Psoas muscle (tissue), 8 donors: ENCODE results near the gene ACD. TPM values are rescaled to one million over a fixed set of nuclear protein-coding genes. Genes with fewer than 3 reads are reported as not detected.

Experiments
- ATAC-seq, 4 donors: fragments of 200-7000 bp; cut with Tn5 transposase; one replicate each; pipeline ENCODE4 v1.9.1; 2020; ENCODE audit warnings: moderate library complexity in 3 of 4, mild to moderate bottlenecking in 2 of 4
- DNase-seq, 2 donors: peaks; one replicate each; pipeline ENCODE4 v3.0.0-alpha.2; 2020
- H3K27ac ChIP-seq: fragments of 200-600 bp; one replicate; pipeline ENCODE4 v1.8.0; 2022
- H3K27me3 ChIP-seq, 3 donors: fragments of 200-600 bp in 1 of 3; one replicate each; pipeline versions ENCODE4 v1.6.1 to v1.8.0; 2013 to 2022; ENCODE audit warnings: low read length in 2 of 3, mild to moderate bottlenecking in 2 of 3, moderate library complexity in 1 of 3; ENCODE audit not compliant: insufficient read depth in 3 of 3
- H3K36me3 ChIP-seq, 2 donors: fragments of 200-600 bp in 1 of 2; one replicate each; pipeline versions ENCODE4 v1.6.1 to v1.8.0; 2013 to 2022; ENCODE audit warnings: low read depth in 1 of 2, mild to moderate bottlenecking in 1 of 2, moderate library complexity in 1 of 2; ENCODE audit not compliant: insufficient read depth in 1 of 2
- H3K4me1 ChIP-seq: fragments of 200-600 bp; one replicate; pipeline ENCODE4 v1.8.0; 2022
- H3K4me3 ChIP-seq: fragments of 200-600 bp; one replicate; pipeline ENCODE4 v1.8.0; 2022; ENCODE audit warnings: mild to moderate bottlenecking
- H3K9me3 ChIP-seq: fragments of 200-600 bp; one replicate; pipeline ENCODE4 v1.8.0; 2022
- WGBS, 3 donors: extraction: QIAGEN DNeasy Blood & Tissue Kit; methylation state at CpG; one replicate each; pipeline versions ENCODE4 v1.1.6 to v1.1.7; 2013; 5-methylcytosine and 5-hydroxymethylcytosine counted together
- intact Hi-C, 2 donors: fragments of 100-400 bp; cut with DNase I; formaldehyde crosslinking; loops; one replicate each; pipeline versions ENCODE4 v1.11.0 to v1.14.2; 2022
- polyA plus RNA-seq, 3 donors: library from polyadenylated mRNA; stranded (reverse); fragments of 200-250 nt; gene quantifications; one replicate each; pipeline ENCODE4 v1.2.3, GENCODE V29; 2013
- total RNA-seq, 4 donors: library from RNA; stranded (reverse); fragmentation: NEBNext Ultra II Directional in 2 of 4; extraction: Animal tissue kit (Norgen Biotek cat#: 25700) in 2 of 4; gene quantifications; one replicate each; pipeline versions ENCODE4 v1.2.1 to v1.2.4, GENCODE V29; 2021 to 2023
- TF ChIP-seq, protein P1 (sequence below): fragments of 200-600 bp; IDR thresholded peaks from one replicate; pipeline ENCODE4 v1.8.0; 2022; ENCODE audit warnings: antibody characterized with exemption
- donor health status: healthy with polysubstance abuse.
- donor health status: DM: no; HTN: no; CAD: no; lungs with moderate emphysema.
- donor health status: Bipolar disorder and iron deficiency.
- donor health status: healthy.
- donor health status: DM: yes; HTN: yes; CAD: no.
- donor health status: DM: no; HTN: no; CAD: no.
- donor health status: DM: no; HTN: no; CAD: no.
- donor health status: DM: yes; HTN: yes; CAD: no.

Gene ACD
- total and polyA plus RNA-seq, 7 donors = 4.9 to 16.7 (median 8.9) TPM

DNA sequence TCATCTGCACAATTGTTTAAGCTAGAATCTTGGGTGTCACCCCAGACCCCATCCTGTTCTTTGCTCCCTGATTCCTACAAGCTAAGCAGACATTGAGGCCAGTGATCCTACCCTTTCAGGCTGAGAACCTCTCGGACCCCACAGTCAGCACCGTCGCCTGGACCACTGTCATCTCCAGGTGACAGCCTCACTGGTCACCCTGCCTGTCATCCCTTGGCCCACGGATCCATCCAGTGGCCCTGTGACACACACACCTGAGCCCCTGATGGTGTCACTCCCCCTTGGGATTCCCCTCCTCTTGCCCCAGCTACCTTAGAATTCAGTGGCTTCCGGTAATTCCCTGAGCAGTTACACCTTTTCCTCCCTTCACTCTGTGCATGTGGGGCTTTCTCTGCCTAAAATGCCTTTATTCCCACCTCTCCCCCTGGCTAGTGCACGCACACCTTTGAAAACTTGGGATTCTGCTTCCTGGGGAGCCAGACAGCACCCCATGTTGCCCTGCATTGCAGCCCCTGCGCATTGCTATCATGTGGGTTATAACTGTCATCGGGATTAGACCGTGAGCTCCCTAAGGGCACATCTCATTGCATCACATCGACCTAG, 9.5 kb upstream of the ACD start:
- ATAC-seq = no peak
- Histone ChIP-seq H3K36me3 (peaks cover 0 to 9% of the 10 kb centered on the region in 2 donors), H3K4me1 (peaks cover 29% of the 10 kb centered on the region), H3K9me3 (no peaks in the 10 kb centered on the region), H3K27me3 (no peaks in the 10 kb centered on the region), H3K27ac (no peak overlapping the region), H3K4me3 (no peak overlapping the region)
- no peak for DNase-seq
- TF ChIP-seq, protein P1, sequence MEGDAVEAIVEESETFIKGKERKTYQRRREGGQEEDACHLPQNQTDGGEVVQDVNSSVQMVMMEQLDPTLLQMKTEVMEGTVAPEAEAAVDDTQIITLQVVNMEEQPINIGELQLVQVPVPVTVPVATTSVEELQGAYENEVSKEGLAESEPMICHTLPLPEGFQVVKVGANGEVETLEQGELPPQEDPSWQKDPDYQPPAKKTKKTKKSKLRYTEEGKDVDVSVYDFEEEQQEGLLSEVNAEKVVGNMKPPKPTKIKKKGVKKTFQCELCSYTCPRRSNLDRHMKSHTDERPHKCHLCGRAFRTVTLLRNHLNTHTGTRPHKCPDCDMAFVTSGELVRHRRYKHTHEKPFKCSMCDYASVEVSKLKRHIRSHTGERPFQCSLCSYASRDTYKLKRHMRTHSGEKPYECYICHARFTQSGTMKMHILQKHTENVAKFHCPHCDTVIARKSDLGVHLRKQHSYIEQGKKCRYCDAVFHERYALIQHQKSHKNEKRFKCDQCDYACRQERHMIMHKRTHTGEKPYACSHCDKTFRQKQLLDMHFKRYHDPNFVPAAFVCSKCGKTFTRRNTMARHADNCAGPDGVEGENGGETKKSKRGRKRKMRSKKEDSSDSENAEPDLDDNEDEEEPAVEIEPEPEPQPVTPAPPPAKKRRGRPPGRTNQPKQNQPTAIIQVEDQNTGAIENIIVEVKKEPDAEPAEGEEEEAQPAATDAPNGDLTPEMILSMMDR = no peak
- 82 to 88% (median 88%) methylated on average over 10 of the region's 10 CpGs for WGBS, 3 donors
- intact Hi-C loops = loop anchor here (2.0 to 10.0 kb wide), 7 partner anchors 48 to 375 kb away; partner anchors contain the start of genes GFOD2 (in 2 of the 2), RANBP10 (in 2 of the 2), TSNAXIP1 (in 2 of the 2) and DDX28 (in 1 of the 2)

DNA sequence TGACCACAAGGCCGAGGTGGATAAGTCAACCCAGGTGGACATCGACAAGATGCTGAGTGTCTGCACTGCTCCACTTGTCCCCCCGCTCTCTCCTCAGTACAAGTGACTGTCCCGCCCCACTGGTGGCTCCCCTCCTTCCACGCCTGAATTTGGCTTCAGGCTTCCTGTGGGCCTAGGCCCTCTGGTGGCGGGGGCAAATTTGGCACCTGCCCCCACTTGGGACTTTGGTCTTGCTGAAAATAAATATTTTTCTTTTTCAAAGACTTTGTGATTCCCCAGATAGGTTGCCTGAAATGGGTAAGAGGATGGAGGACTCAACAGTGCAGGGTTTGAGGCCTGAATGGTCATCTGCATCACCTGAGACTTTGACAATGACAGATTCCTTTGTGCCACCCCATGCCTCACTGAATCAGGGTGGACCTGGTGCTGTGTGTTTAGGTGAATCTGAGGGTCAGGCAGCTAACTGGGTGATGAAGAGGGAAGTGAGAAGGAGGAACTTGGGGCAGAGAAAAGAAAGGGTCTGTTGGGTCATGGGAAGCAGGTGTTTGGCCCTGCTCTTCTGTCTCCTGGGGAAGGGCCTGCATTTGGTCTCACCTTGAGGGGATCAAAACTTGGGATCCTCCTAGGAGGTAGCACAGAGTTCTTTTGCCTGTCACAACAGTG, 8.6 kb upstream of the ACD start:
- Histone ChIP-seq H3K27me3 (no peaks in the 10 kb centered on the region), H3K9me3 (no peaks in the 10 kb centered on the region), H3K4me3 (no peak overlapping the region), H3K36me3 (peaks cover 0 to 14% of the 10 kb centered on the region in 2 donors), H3K4me1 (peaks cover 23% of the 10 kb centered on the region), H3K27ac (peak overlapping the region; percentile 31)
- DNase-seq = no peak
- ATAC-seq = peak in 2 of 4 donors; percentile 8 to 18
- 76 to 88% (median 84%) methylated on average over 6 of the region's 6 CpGs for WGBS, 3 donors
- TF ChIP-seq, protein P1 = peak; percentile 33
- intact Hi-C loops = loop anchor here (2.0 to 5.0 kb wide), 3 partner anchors 49 to 148 kb away; partner anchors contain the start of gene GFOD2 (in 1 of the 2)

DNA sequence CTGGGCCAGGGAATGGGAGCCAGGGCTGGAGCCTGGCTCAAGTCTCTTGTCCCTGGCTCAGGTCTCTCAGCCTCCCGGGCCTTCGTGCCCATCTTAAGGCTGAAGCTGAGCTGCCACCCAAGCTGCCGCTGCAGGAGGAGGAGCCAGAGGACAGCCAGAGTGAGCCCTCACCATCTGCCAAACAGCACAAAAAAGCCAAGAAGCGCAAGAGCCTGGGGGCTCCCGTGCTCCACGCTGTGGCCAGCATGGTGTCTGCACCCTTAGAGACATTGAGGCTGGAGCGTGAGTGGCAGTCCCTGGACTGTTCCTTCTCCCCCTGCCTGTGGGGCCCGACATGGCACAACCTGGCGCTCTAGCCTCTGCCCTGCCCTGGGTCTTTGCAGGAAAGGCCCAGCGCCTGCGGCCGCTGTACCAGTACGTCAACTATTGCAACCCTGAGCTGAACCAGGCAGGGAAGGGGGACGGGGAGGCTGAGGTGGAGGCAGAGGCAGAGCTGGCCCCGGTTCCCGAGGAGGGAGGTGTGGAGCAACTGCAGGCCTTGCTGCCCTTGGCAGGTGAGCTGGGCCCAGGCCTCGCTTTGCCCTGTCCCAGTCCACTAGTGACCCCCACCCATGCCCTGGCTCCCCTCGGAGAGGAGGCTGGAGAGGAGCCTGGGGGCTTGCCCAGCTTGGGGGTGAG, 7.9 kb upstream of the ACD start:
- intact Hi-C loops = loop anchor here (2.0 to 5.0 kb wide), 3 partner anchors 49 to 147 kb away; partner anchors contain the start of gene GFOD2 (in 1 of the 2)
- Histone ChIP-seq H3K4me1 (peaks cover 17% of the 10 kb centered on the region), H3K27ac (peak overlapping the region; percentile 90), H3K9me3 (no peaks in the 10 kb centered on the region), H3K4me3 (peak overlapping the region; percentile 88), H3K36me3 (peaks cover 0 to 21% of the 10 kb centered on the region in 2 donors), H3K27me3 (no peaks in the 10 kb centered on the region)
- DNase-seq (peak; percentile 87 to 93), ATAC-seq (peak; percentile 88 to 90 (median 90))
- 18 to 26% (median 18%) methylated on average over 17 to 18 of the region's 18 CpGs for WGBS, 3 donors
- TF ChIP-seq, protein P1 = peak; percentile 81

DNA sequence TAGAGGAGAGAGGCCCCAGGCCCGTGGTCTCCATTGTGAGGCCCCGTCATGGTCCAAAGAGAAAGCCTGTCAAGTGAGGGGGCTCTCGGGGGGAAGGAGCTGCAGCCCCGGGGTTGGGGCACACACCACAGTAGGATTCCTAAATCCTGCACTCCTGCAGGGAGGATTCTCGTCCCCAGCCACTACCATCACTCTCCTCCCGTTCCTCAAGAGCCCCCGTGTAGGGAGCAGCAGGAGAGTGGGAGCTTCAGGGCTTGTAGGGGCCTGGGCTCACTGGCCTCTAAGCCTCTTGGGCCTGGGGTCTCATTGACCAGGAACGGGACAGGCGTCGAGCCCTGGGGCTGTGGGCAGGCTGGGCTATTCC, 7.4 kb upstream of the ACD start:
- TF ChIP-seq, protein P1 = no peak
- 13 to 37% (median 21%) methylated on average over 8 to 10 of the region's 10 CpGs for WGBS, 3 donors
- H3K4me1 ChIP-seq = peaks cover 14% of the 10 kb centered on the region
- no peaks in the 10 kb centered on the region for H3K9me3 ChIP-seq
- peaks cover 0 to 26% of the 10 kb centered on the region in 2 donors for H3K36me3 ChIP-seq
- ATAC-seq (no peak), DNase-seq (no peak)
- peak overlapping the region; percentile 88 for H3K4me3 ChIP-seq
- H3K27me3 ChIP-seq = no peaks in the 10 kb centered on the region
- peak overlapping the region; percentile 90 for H3K27ac ChIP-seq
- intact Hi-C loops = loop anchor here (2.0 to 5.0 kb wide), 3 partner anchors 50 to 147 kb away; partner anchors contain the start of gene GFOD2 (in 1 of the 2)
